Mesodermal cell (in vitro differentiated cells): ENCODE data around the gene HOXA3.

Experiments
- H3K27ac ChIP-seq: 2 replicates; pipeline ENCODE4 v1.7.0; 2013; ENCODE audit warnings: mild to moderate bottlenecking, low read depth, low read length, moderate library complexity; ENCODE audit not compliant: severe bottlenecking
- H3K36me3 ChIP-seq: 2 replicates; pipeline ENCODE4 v1.7.1; 2013; ENCODE audit warnings: mild to moderate bottlenecking, low read length, moderate library complexity; ENCODE audit not compliant: control insufficient read depth, insufficient read depth
- H3K4me1 ChIP-seq: one replicate; pipeline ENCODE4 v1.7.1; 2013; ENCODE audit warnings: mild to moderate bottlenecking, low read length; ENCODE audit not compliant: insufficient read depth, control insufficient read depth, poor library complexity, severe bottlenecking
- H3K4me3 ChIP-seq: 2 replicates; pipeline ENCODE4 v1.7.0; 2013; ENCODE audit warnings: low read length, control low read depth, mild to moderate bottlenecking; ENCODE audit not compliant: insufficient read depth, poor library complexity, severe bottlenecking; ENCODE audit errors: extremely low read depth
- H3K9me3 ChIP-seq: 2 replicates; pipeline ENCODE4 v1.7.1; 2013; ENCODE audit warnings: mild to moderate bottlenecking, low read length, moderate library complexity; ENCODE audit not compliant: control insufficient read depth
- WGBS, 2 experiments: methylation state at CpG; one replicate each; pipeline ENCODE4 v1.1.5; 2013; ENCODE audit warnings: missing lambda C conversion rate in 2 of 2; ENCODE audit not compliant: insufficient coverage in 2 of 2; 5-methylcytosine and 5-hydroxymethylcytosine counted together

Gene HOXA3

DNA sequence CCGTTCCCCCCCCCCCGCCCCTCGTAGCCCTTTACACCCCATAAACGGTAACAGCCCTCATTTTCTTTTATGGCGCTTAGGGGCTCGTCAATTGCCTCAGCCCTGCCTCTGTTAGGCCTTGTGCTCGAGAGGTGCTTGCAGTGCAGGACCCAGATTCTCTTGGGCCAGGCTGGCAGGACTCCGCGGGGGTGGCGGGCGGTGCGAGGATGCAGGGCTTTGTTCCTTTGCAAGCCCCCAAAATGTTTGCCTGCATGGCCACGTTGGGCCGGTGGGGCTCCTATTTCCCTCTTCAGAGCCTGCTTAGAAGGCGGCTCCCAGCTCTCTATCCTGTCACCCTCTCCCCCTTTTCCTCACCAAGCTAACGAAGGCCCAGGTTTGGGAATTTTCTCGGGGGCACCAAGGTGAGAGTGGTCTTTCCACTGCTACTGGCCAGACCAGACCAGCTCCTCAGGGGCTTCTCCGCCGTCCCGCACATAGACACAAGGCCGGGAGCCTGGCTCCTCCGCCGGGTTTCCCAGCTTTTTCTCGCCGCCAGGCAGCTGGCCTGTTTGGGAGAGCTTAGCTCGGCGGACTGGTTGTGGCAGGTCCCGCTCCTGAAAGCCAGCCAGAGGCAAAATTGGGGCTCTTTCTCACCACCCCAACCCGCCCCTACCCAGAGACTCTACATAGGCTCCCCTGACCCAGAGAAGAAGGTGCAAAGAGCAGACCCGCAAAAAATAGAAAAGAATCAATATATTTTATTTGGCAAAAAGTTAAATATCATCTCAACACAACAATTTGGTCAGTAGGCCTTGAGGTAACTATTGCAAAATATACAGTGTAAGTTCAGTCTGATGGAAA lies 9.6 kb upstream of the HOXA3 start:
- whole genome bisulfite sequencing, 2 experiments = 12 to 17% methylated on average over 20 of the region's 30 CpGs

DNA sequence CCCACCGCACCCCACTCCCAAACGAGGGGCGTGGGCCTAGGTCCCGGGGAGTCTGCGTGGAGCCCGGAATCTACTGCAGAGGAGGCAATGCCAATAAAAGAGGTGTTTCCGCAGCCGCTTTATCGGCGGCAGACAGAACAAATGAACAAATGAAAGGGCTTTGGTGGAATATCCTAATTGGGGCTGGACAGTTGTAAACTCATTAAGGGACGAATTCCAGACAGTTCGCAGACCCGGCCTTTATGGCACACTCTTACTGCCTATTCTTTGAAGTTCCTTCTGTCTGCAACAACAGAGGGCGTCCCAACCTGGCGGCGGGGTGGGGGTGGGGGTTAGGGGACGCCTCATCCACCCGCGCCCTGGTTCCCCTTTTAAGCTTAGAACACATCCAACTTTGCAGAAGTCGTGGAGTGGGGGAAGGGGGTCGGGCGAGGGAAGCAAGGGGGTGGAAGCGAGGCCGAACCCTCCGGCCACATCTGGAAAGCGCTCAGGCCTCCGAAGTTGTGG lies 8.9 kb upstream of the HOXA3 start:
- Histone ChIP-seq H3K4me3 (peak overlapping the region; percentile 44), H3K9me3 (no peaks in the 10 kb centered on the region), H3K4me1 (peaks cover 4% of the 10 kb centered on the region), H3K27ac (no peak overlapping the region), H3K36me3 (no peaks in the 10 kb centered on the region)
- WGBS, 2 experiments = 0 to 8% methylated on average over 9 to 14 of the region's 27 CpGs

More for the DNA sequence above, 9.6 kb upstream of the HOXA3 start:
- peak overlapping the region; percentile 12 for H3K4me3 ChIP-seq
- peak overlapping the region; percentile 33 for H3K27ac ChIP-seq
- H3K9me3 ChIP-seq = no peaks in the 10 kb centered on the region
- H3K36me3 ChIP-seq = no peaks in the 10 kb centered on the region
- peaks cover 7% of the 10 kb centered on the region for H3K4me1 ChIP-seq

DNA sequence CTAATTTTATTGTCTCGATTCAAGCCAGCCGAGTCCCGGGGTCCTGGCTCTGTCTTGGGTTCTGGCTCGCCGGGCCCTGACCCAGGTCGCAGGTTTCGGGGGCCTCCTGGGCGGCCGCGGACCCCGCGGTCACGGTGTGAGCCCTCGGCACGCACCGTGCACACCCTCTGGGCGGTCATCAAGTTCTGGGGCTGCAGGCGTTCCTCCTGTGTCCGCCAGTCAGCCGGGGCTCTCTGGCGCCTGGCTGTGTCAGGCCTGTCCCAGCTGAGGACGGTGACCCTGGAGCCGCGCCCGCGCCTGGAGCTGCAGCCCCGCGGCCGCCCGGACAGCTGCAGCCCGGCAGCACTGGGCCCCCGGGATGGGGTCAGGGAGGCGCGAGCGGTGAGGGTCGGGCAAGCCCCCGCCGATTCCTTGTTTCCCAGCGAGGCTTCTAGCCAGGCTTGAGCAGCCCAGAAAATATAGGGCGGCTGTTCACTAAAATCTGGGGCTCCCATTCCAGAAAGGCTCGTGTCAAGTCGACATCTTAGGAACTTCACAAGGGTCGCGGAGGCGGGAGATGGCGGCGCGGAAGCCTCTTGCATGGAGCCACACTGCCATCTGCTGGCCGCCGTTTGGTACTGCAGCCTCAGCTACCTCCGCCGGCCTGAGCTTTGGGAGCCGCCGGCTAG lies 8.3 kb upstream of the HOXA3 start:
- H3K27ac ChIP-seq = peak overlapping the region; percentile 41

DNA sequence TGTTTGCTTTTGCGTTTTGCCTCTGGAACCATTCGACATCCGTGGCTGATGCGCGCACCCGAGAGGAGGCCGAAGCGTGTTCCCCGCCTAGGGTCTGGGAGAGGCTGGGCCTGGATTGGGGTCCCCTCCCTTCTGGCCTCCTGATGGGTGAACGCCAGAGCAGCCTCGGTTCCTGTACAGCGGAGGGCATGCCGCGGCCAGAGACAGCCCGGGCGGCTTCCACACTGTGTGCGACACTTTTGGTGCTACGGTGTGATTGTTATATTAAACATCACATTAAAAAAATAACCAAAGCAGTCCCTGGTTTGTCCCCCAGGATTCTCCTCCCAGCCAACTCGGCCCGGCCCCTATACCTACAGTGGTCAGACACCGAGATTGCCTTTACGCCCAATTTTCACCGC lies 7.8 kb upstream of the HOXA3 start:
- no peak overlapping the region for H3K27ac ChIP-seq
- H3K4me3 ChIP-seq = peak overlapping the region; percentile 44

More for the DNA sequence above, 8.3 kb upstream of the HOXA3 start:
- H3K9me3 ChIP-seq = no peaks in the 10 kb centered on the region
- H3K4me3 ChIP-seq = peak overlapping the region; percentile 44
- 7 to 9% methylated on average over 51 to 52 of the region's 54 CpGs for WGBS, 2 experiments
- H3K36me3 ChIP-seq = no peaks in the 10 kb centered on the region
- peaks cover 4% of the 10 kb centered on the region for H3K4me1 ChIP-seq

DNA sequence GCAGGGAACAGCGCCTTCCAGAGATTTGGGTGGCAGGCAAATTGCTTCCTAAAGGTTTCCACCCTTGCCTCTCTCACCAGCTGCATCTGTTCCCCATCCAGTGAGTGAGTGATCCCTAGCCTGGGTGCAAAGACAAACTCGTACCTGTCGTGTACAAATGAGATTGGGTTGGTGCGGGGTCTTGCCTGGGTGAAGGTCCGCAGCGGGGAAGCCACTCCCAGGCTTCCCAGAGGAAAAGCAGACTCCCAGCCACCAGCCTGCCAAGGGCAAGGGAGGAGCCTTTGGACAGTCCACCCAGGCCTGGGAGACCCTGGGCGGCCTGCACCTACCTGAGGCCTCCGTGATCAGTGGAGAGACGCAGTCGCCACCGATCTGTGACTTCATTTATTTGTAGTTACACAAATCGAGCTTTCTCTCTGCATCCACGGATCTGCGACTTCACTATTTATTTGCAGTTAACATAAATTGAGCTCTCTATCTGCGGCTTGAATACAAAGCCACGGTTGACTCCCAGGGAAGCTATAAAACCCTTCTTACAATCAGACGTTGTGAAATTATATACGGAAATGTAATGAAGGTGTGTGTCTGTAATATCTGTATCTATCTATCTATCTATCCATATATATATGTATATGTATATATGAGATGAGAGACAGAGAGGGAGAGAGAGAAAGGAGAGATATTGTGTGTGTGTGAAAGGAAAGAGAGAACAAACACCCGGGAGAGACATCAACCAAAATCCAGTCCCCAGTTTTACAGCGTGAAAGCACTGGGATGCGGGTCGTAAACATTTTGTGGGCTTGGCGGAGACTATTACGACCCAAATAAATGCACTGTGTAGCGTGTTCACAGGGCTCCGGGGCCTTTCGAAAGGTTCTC lies 7.1 kb upstream of the HOXA3 start:
- WGBS, 2 experiments = 71% methylated on average over 18 to 19 of the region's 27 CpGs
- Histone ChIP-seq H3K9me3 (no peaks in the 10 kb centered on the region), H3K27ac (no peak overlapping the region), H3K36me3 (no peaks in the 10 kb centered on the region), H3K4me1 (peaks cover 7% of the 10 kb centered on the region), H3K4me3 (peak overlapping the region; percentile 44)

More for the DNA sequence above, 7.8 kb upstream of the HOXA3 start:
- Histone ChIP-seq H3K4me1 (peaks cover 4% of the 10 kb centered on the region), H3K9me3 (no peaks in the 10 kb centered on the region), H3K36me3 (no peaks in the 10 kb centered on the region)
- 57 to 68% methylated on average over 12 to 14 of the region's 23 CpGs for WGBS, 2 experiments

DNA sequence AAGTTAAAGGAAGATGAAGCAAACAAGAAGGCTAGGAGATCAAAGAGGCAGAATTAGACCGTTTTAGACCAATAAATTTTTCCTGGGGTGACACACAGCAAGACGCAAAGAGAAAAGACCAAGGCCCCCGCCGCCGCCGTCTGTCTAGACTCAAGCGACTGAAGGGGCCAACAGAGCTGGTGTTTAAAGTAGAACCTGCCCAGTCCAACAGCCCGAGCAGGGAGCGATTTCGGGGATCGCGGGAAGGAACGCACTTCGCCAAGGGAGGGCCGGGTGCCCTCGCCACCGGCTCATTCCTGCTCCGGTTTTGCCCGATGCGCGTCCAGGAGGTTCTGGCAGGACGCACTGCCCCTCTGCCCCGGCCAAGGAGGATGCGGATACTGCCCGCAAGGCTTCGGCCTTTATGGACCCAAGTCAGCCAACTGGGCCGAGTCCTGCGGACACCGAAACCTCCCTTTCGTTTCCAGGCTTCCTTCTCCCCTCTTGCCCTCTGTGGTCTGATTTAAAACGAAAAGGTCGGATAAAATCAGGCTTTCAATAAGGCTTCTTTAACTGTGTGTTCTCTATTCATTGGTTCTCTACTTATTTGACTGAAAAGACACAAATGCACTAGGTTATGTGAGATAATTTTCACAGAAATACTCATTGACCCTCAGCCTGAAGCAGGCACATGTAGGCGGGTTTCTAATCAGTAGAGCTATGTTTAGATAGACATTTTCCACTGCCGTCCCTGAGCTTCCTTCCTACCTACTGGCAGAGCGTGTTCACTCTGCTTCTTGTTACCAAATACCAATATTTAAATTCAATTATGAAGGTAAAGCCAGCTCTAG lies 6.3 kb upstream of the HOXA3 start:
- WGBS, 2 experiments = 41 to 45% methylated on average over 30 to 31 of the region's 35 CpGs
- no peaks in the 10 kb centered on the region for H3K9me3 ChIP-seq
- no peak overlapping the region for H3K27ac ChIP-seq
- H3K4me1 ChIP-seq = peaks cover 7% of the 10 kb centered on the region
- no peaks in the 10 kb centered on the region for H3K36me3 ChIP-seq
- no peak overlapping the region for H3K4me3 ChIP-seq

DNA sequence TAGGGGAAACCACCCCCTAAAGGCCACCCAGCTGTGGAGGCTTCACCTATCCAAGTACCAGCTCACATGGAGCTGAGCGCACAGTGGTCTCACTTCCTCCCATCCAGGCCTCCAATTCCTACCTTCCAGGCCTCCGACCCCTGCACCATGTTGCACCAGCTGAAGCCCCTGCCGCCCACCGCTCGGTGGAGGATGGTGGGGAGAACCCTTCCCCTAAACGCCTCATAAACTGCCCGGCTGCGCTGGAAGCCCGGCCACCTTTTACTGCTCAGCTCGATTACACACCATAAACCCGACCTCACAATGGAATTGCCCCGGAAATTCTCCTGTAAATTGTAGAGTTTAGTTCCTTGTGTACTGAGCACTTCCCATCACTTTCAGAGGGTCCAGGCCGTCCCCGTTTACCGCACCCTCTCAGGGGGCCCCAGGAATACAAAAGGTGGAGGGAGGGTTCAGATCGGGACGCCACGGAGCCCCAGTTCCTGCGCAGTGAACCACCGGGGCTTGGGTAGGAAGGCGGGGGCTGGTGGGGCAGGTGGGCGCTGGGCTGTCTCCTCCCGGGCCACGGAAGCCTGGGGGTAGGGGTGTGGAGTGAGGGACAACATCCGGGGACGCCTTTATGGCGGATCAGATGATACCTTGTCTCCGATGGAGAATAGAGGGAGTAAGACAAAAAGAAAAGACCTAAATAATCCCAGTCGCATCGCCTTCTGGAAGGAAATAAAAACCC lies 5.5 kb upstream of the HOXA3 start:
- WGBS, 2 experiments = 35 to 39% methylated on average over 17 to 26 of the region's 30 CpGs
- H3K4me1 ChIP-seq = peaks cover 7% of the 10 kb centered on the region
- H3K36me3 ChIP-seq = no peaks in the 10 kb centered on the region
- no peak overlapping the region for H3K4me3 ChIP-seq
- H3K27ac ChIP-seq = no peak overlapping the region
- no peaks in the 10 kb centered on the region for H3K9me3 ChIP-seq

DNA sequence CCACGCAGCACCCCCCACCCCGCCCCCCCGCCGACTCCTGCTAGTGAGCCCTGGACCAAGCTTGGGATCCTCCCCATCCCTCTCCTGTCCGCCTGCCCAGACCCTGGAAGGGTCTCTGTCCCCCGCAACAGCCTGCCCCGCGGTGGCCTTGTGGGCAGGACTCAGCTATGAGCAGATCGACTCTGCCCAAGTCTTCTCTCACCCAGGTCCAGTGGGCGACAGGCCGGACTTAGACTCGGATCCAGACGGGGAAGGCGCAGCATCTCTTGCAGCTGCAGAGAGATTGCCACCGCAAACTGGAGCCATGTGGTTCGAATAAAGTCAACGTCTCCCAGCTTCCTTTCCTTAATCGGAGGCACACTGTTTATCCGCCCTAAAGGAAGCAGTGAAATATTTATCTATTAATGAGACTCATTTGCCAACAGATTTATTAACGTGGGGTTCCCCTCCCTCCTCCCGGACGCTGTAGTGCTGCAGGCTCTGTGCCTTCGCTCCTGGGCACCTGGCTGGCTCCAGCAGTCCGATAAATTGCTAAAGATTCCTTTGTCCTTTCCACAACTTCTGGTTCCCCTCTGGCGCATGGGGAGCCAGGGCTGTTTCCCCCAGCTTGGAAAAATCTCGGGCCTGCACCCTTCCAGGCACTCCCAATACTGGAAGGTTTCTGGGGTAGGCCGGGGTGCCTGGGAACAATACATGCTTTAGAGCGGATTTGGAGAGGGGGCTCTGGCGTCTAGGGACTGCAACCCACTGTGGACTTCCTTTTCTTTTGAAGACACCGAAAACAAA lies 4.7 kb upstream of the HOXA3 start:
- WGBS, 2 experiments = 28 to 39% methylated on average over 9 to 22 of the region's 30 CpGs
- no peak overlapping the region for H3K4me3 ChIP-seq
- H3K36me3 ChIP-seq = no peaks in the 10 kb centered on the region
- peaks cover 7% of the 10 kb centered on the region for H3K4me1 ChIP-seq
- H3K27ac ChIP-seq = no peak overlapping the region
- no peaks in the 10 kb centered on the region for H3K9me3 ChIP-seq

DNA sequence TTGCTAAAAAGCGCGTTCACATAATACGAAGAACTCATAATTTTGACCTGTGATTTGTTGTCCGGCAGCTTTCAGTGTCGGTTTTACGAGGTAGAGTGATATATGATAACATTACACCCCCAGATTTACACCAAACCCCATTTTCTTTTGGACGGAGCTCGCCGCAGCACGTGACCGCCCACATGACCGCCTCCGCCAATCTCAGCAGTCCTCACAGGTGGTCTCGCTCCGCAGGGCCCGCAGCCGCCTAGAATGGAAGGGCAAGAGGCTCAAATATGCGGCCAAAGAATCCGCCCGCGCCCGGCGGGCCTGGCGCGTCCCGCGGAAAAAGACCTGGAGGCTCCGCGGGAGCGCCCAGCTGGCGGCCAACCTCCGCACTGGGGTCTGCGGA lies 4.1 kb upstream of the HOXA3 start, which contains the start of gene HOXA7:
Gene HOXA7, minus strand, starts transcription at position 168 of the 391 bp plus-strand sequence. Its CDS starts 130 bp downstream, at position 38.
- Histone ChIP-seq H3K4me1 (peaks cover 7% of the 10 kb centered on the region), H3K4me3 (peak within 1 kb of the TSS; percentile 23), H3K36me3 (no peaks in the 10 kb centered on the region), H3K27ac (no peak within 1 kb of the TSS), H3K9me3 (no peaks in the 10 kb centered on the region)
- WGBS, 2 experiments = 4 to 6% methylated on average over 23 of the region's 33 CpGs
